HG02678 (cell line): ENCODE data around the gene TRMT11.
"Not testable (repeated sequence)": the region's sequence is repeated elsewhere in the genome, so short reads cannot be mapped to it uniquely, and the experiment has no call there.

Experiments
- ATAC-seq: cut with Tn5 transposase; IDR thresholded peaks from one replicate; pipeline ENCODE4 v1.9.1; 2021; ENCODE audit warnings: mild to moderate bottlenecking, moderate library complexity; ENCODE audit not compliant: unreplicated experiment

TRMT11 gene

DNA sequence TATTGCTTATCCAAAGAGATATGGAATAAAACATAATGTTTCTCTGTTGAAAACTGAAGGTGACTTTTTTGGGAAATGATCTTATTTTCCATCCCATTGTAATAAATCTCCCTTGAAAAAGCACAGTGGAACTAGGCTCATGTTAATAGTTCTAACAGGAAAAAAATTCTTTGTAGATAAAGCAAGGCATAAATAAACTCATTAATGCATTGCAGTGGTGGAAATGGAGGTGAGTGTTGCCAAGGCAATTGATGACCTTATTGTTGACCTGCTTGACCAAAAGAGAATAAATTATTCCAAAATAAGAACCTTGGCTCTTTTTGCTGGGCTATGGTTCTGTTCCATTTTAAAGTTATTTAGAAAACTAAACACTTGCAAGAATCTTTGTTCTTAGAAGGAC, 55.2 kb downstream of the TRMT11 start:
- ATAC-seq: no peak

DNA sequence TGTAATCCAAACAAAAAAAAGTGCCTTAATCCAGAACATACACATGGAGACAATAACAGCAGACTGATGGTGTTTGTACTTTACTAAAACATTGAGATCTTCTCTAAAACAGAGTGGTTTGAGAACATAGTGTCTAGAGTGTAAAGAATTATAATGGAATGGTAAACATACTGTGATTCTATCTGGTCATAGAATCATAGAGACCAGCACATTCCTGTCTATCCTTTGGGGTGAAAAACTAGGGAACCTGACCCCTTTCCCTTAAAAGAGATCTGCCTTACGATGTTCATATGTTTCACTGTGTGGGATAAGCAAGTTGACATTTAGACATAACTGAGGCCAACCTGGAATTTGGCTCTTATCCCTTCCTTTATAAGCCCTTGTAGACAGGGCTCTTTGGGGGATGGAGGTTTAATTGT, 55.7 kb downstream of the TRMT11 start:
- ATAC-seq: no peak

DNA sequence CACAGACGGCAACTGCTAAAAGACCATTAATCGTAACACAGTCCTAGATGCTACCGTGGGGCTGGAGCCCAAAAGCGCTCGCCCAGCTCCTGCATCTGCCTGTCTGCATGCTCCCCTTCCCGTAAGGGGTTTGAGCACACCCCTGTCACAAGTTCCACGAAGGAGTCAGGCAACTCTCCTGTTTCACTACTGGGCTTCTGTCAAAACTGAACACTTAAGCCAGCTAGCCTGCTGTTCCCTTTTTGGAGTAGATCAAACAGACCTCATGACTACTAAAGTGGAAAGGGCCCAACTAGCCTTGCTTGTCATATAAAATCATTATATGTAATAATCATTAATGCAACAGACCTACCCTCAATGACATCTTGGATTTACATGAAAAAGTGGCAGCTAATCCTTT, 61.3 kb downstream of the TRMT11 start:
- ATAC-seq: no peak

DNA sequence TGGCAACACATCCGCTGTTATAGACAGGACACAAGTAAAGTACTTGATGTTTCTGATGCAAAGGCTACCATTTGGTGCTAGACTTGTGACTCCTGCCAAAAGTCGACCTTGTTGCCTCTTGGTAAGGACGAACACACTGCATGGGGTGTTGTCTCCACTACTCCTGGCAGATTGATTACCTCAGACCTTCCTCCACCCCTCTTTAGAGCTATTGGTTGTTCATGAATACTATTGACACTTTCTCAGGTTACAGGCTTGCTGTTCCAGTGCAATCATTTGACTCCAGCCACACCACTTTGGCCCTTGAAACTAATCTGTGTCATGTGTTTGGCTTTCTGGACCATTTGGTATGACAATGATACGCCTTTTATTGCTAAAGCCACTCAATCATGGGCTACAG, 62.3 kb downstream of the TRMT11 start:
- no peak for ATAC-seq

DNA sequence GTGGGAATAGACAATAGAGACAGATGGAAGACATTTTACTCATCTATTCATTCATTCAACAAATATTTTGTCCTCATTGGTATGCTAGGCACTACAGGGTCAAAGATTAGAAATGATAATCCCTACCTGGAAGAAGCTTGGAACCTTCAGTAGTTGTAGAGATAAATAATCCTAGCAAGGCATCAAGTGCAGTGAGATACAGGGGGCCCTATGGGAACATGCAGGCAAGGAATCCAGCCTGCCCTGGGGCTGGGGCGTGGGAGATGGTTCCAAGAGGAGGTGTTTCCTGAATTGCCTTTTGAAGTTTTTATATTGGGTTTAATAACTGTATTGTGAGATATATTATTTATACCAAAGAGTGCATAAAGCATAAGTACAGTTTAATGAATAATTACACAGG, 64.5 kb downstream of the TRMT11 start:
- no peak for ATAC-seq

DNA sequence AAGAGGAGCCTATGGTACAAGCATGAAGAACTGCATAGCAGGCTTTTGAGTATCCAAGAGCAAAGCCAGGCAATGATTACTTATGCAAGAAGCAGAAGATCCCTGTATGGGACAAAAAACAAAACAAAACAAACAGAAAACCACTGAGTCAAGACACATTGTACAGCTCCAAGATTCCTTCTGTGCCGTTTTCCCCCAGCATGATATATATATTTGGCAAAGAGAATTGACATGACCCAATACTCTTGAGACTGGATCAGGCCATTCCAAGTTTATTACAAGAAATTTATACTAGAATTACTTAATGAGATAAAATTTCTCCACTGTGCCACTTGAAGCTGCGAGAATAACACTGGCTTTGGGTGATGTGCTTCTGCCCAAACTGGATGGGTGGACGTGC, 65.5 kb downstream of the TRMT11 start:
- no peak for ATAC-seq

DNA sequence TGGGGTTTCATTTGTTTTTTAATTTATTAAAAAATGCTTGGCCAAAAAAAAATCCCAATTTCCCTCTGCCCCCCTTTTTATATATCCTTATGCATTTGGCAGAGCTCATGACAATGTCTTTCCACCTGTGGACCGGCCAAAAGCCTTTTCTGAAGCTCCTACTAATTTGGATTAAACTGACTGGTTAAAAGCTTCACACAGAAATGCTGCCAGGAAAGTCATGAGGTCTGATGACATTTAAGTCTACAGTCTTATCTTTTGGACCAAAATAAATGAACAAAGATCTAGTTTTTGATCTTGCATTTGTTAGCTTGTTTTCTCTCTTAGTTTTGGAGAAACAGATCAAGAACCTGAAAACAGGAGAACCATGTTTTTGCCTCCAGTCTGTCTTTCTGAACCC, 66.1 kb downstream of the TRMT11 start:
- ATAC-seq: no peak

DNA sequence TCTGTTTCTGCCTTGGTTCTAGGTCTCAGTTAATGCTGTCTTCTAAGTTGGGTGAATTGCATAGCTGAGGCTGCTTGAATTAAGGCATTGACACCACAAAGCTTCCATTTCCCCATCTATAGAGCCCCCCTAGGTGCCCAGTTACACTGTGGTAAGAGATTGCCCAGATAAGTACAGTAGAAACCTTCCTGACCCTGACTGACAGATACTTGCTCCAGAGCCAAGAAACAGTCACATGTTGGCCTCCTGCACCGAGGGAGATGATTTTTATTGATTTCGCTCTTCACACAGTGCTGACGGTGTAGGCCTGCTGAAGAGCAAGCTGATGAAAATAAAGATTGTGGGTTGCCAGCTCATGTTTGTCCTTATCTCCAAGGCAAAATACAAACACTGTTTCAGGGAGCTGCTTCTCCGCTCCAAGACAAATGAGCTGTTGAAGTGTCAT, 67.9 kb downstream of the TRMT11 start:
- no peak for ATAC-seq

DNA sequence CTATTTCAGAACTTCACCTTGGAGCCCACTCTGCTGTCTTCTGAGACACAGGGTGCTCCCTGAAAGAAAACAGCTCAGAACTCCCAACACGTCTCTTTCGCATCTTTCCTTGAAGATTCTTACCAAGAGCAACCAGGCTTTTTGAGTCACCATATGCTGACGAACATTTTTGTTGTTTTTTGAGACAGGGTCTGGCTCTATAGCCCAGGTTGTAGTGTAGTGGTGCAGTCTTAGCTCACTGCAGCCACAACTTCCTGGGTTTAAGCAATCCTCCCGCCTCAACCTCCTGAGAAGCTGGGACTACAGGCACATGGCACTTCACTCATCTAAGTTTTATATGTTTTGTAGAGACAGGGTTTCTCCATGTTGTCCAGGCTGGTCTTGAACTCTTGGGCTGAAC, 68.5 kb downstream of the TRMT11 start:
- no peak for ATAC-seq

DNA sequence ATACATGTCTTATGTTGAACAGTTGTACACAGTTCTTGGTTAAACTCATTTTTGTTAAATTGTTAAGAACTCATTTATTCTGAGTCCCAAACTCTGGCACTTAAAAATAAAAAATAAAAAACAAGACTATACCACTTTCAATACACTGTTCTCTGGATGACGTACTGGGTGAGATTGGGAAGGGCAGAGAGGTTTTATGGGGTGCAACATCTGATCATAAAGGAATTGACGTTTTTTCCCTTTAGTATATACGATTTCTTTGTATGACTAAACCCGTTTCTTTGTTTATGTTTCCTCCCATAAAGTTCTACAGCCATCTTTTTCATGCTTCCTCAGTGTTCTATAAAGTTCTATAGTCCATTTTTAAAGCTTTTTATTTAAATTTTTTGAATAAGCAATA, 69.1 kb downstream of the TRMT11 start:
- ATAC-seq: no peak

DNA sequence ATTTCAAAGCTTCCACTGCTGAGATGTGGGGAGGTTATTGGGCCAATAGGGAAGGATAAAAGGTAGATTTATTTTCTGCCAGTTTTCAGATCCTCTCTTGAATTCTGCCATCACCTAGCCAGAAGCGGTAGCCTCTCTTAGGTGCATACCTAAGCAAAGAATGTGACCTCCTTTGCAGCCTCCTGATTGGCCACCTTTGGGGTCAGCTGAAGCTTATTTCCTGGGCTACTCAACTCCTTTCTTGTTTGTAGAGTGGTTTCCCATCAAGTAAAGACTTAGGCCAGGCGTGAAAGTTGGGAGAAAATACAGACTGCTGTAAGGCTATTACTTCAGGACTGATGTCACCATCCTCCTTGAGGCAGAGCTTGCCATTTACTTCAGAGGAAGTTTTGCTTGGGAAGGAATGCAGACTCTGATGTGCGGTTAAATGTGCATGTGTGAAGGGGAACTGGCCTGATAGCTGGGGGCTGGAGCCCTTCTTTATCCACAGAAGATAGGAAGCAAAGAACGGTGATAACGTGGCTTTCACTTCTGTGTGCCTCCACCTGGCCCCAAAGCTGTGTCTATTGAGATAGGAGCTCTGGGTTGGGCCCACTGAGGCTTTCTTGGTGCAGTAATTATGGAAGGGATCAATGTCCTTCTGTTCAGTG, 70.1 kb downstream of the TRMT11 start:
- ATAC-seq: no peak

DNA sequence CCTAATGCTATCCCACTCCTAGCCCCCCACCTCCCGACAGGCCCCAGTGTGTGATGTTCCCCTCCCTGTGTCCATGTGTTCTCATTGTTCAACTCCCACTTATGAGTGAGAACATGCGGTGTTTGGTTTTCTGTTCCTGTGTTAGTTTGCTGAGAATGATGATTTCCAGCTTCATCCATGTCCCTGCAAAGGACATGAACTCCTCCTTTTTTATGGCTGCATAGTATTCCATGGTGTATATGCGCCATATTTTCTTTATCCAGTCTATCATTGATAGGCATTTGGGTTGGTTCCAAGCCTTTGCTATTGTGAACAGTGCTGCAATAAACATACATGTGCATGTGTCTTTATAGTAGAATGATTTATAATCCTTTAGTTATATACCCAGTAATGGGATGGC, 71.7 kb downstream of the TRMT11 start:
- not testable (repeated sequence) for ATAC-seq

DNA sequence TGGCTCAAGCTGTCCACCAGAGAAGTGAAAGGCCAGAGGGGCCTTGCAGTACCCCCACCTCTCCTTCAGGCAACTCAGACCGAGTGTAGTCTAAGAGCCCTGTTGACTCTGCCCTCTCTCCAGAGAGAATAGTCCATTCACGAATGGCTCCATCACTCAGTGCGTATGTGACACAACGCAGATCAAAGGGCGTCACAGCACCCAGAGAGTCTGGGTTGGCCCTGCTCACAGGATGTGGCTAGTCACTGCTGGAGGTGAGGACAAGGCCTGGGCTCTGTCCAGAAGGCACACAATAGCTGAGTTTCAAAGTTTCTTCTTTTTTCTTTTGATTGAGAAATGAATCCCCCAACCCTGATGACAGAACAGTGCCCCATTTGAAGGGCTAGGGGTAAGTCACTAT, 74.1 kb downstream of the TRMT11 start:
- no peak for ATAC-seq

DNA sequence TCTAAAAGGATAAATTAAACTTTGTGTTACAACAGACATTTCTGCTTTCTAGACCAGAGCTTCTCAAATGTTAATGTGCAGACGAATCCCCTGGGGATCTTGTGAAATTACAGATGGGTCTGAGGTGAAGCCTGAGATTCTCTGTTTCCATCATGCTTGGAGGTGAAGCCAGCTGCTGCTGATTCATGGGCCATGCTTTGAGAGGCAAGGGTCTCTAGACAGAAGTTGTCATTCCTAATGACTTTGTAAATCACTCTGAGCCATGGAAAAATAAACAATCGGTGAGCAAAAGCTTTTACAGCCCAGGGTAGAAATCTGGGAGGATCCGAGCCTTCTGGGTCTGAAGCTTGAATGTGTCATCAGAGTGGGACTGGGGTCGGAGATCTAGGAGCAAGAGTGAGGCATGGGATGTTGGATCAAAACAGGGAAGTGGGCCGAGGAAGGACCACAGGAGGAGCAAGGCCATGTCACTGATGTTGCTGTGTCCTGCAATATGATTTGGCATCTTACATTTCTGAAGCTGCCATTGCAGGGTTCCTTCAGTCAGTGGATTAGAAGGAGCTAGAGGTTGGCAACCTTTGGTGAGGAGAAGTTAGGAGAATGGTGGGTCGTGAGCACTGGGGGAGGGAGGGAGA, 77.3 kb downstream of the TRMT11 start:
- peak; percentile 94 for ATAC-seq

DNA sequence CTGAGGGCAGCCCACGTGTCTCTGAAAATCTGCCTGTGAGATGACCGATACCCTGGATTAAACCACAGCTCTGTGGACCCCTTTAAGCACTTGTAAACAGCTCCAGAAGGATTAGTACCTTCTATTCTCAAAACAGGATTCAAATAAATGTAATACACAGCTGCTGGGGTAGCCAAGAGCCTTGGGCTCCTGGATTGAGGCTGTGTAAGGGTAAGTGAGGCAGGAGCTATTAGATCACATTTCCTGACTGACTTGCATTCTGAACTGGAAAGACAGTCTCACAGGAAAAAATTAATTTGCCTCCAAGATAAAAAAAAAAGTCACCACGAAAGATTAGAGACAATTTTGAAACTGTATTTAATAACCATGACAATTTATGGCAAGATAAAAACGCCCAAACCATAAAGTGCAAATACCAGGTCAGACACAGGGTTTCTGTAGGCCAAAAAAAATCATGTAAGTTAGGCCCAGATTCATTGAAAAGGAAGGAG, 78.0 kb downstream of the TRMT11 start:
- ATAC-seq: no peak

DNA sequence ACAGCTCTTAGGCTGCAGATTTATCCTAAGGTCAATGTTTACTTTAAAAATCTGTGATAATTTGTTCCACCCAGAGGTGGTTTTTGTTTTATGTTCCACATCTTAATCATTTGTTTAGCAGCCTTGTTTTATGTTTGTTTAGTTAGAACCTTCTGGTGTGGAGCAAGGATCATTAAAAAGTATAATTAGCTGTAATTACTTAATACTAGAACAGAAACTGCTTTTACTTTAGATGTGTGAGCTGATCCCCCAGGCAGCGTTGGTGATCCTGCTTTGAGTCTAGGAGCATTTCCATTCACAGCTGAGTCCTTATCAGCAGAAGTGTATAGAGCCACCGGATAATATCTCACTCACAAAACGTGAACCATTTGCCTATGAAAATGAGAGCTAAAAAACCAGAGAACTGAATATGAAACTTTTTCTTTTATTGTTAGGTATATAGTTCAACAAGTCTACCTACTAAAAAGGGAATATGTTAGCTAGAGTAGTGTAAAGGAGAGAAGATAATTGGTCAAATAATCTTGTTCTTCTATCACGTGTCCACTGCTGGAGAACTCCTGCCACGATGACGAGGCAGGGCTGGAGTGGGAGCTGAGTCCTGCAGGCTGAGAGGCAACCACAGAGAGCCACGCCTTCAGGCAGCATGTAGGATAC, 78.5 kb downstream of the TRMT11 start:
- ATAC-seq: no peak

DNA sequence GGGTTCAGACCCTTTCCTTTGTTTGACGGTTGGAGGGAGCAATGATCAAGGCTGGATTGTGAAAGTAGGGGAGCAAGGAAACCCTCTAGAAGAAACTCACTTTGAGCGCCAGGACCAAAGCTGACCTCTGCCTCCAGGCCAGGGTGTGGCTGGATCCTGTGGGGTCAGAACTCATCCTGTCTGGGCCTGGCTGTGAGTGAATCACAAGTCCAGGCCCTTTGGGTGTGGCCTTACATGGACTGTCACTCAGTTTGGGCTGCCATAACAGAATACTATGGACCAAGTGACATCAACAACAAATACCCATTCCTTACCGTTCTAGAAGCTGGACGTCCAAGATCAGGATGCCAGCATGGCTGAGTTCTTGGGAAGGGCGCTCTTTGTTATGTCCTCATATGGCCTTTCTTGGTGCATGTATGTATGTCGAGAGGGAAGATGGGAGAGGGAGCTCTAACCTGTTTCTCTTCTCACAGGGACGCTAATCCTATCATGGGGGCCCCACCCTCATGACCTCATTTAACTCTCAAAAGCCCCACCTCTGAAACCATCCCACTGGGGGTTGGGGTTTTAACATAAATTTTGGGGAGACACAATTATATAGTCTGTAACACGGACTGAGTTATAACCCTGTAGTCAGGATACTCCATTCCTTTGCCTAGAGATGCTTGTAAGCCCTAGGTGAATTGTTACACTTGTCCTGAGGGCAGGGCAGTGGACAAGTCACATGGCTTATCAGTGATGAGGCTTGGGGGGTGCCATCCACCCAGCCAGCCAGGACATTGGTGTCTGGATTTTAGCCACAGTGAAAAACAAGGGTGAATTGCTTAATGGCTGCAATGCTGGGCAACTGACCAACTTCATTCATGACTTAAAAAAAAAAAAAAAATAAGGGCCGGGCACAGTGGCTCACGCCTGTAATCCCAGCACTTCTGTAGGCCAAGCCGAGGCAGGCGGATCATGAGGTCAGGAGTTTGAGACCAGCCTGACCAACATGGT, 80.0 kb downstream of the TRMT11 start:
- no peak for ATAC-seq

DNA sequence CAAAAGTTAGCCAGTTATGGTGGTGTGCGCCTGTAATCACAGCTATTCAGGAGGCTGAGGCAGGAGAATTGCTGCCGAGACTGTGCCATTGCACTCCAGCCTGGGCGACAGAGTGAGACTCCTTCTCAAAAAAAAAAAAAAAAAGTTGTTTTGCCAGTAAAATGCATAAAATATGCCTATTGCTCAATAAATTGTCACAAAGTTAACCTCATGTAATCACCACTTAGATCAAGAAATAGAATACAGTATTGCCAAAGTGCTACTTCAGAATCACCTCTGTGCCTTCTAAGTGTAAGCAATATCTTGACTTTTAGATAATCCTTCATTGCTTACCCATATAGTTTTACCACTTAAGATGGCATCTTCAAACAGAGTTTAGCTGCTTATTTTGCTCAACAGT, 80.7 kb downstream of the TRMT11 start:
- ATAC-seq: no peak

DNA sequence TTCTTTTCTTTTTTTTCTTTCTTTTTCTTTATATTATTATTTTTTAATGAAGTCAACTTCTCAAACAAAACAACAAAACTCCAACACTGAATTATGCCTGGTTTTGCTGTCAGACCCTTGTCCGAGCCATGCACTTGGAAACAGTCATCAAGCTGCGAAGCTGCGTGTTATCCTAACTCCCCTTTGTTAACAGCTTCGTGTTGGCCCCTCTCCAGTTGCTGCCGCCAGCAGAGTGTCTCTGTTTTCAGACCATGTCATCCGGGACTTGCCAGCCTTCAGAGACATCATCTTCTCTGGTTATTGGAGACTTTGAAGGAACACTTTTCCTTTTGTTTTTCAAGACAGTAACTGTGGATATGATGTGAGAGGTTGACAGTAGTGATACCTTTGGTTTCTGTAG, 83.1 kb downstream of the TRMT11 start:
- no peak for ATAC-seq

DNA sequence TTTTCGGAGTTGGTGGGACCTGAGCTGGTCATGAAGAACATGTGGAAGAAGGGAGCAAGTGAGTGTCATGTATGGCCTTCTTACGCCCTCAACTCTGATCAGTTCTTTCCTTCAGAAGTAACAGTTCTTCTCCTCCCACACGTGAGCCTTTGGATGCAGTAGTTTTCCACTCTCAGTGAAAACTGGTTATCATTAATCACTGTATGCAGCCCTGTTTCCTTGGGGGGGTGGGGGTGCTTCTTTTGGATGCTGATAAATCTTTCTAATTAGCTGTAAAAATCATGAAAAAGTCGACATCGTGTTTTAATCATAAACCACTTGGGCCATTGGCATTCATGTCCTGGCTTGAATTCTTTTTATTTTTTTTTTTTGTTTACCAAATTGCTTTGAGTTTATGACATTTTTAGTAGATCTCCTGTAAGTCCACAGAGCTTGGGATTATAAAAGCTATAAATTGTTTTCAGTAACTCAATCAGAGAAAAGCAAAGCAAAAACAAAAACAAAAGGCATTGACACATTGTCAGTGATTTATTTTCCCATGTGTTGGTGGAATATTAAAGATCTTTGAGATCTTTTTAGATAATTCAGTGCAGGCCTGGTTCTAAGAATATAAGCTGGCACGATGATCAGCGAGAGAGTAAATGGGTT, 84.8 kb downstream of the TRMT11 start:
- ATAC-seq: no peak

DNA sequence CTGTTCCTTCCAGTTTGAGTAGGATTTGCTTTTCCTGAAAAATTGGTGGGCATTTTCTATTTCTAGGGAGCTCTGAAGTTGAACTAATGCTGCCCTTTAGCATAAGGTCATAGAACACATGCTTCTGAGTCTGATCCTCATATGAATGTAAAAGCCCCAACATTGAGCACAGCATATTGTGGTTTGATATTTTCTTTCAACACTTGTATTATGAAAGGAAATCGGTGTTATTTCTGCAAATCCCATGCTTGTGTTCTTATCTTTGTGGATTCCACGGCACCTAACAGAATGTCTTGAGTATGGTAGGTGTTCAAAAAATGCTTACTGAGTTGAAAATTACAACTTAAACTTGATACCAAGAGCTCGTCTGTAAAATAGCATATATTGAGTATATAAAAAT, 85.8 kb downstream of the TRMT11 start:
- no peak for ATAC-seq
